ENCODE results near the gene COL26A1.
"Not testable (repeated sequence)": the region's sequence is repeated elsewhere in the genome, so short reads cannot be mapped to it uniquely, and the experiment has no call there.

- TF ChIP-seq, protein P1, sequence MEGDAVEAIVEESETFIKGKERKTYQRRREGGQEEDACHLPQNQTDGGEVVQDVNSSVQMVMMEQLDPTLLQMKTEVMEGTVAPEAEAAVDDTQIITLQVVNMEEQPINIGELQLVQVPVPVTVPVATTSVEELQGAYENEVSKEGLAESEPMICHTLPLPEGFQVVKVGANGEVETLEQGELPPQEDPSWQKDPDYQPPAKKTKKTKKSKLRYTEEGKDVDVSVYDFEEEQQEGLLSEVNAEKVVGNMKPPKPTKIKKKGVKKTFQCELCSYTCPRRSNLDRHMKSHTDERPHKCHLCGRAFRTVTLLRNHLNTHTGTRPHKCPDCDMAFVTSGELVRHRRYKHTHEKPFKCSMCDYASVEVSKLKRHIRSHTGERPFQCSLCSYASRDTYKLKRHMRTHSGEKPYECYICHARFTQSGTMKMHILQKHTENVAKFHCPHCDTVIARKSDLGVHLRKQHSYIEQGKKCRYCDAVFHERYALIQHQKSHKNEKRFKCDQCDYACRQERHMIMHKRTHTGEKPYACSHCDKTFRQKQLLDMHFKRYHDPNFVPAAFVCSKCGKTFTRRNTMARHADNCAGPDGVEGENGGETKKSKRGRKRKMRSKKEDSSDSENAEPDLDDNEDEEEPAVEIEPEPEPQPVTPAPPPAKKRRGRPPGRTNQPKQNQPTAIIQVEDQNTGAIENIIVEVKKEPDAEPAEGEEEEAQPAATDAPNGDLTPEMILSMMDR (IDR thresholded peaks at IDR 0.05): not testable (repeated sequence)
- not testable (repeated sequence) for TF ChIP-seq EP300, POLR2A, POLR2AphosphoS5 (IDR thresholded peaks at IDR 0.05)
Observed at GRCh38 chr7:101604934-101605332, 242.3 kb downstream of the COL26A1 start.
